Tibial nerve (tissue), 4 donors: Measurements from ENCODE around the gene JADE1. TPM values are rescaled to one million over a fixed set of nuclear protein-coding genes. Genes with fewer than 3 reads are reported as not detected.

Source experiments
- DNase-seq, 2 donors: peaks; one replicate each; pipeline ENCODE4 v3.0.0-alpha.2; 2019; ENCODE audit warnings: low spot score in 2 of 2
- H3K27ac ChIP-seq, 4 donors: fragments of 200-600 bp; sonication (generic) in 3 of 4; one replicate each; pipeline ENCODE4 v1.5.1; 2017 to 2019; ENCODE audit warnings: mild to moderate bottlenecking in 1 of 4
- H3K27me3 ChIP-seq, 2 donors: fragments of 200-600 bp; sonication (generic) in 1 of 2; one replicate each; pipeline versions ENCODE4 v1.5.1 to v1.6.0; 2017 to 2019
- H3K36me3 ChIP-seq, 3 donors: fragments of 200-600 bp; sonication (generic); one replicate each; pipeline ENCODE4 v1.5.1; 2018 to 2019
- H3K4me1 ChIP-seq, 4 donors: fragments of 200-600 bp; sonication (generic) in 3 of 4; one replicate each; pipeline ENCODE4 v1.5.1; 2017 to 2019
- H3K4me3 ChIP-seq, 4 donors: fragments of 200-600 bp; sonication (generic) in 3 of 4; one replicate each; pipeline ENCODE4 v1.5.1; 2017 to 2019; ENCODE audit warnings: mild to moderate bottlenecking in 1 of 4, moderate library complexity in 1 of 4
- H3K9me3 ChIP-seq, 4 donors: fragments of 200-600 bp; sonication (generic) in 3 of 4; one replicate each; pipeline ENCODE4 v1.5.1; 2017 to 2019
- EP300 ChIP-seq, 2 donors: sonication (generic); formaldehyde crosslinking; IDR thresholded peaks; one replicate each; pipeline ENCODE4 v1.6.1; 2017; ENCODE audit warnings: antibody characterized with exemption in 2 of 2, mild to moderate bottlenecking in 1 of 2
- POLR2A ChIP-seq, 2 donors: fragments of 450-650 bp; IDR thresholded peaks; one replicate each; pipeline ENCODE4 v1.6.1; 2017; ENCODE audit warnings: antibody characterized with exemption in 2 of 2, mild to moderate bottlenecking in 2 of 2, moderate library complexity in 2 of 2
- WGBS, 2 donors: methylation state at CpG; one replicate each; pipeline ENCODE4 v1.1.5; 2018; 5-methylcytosine and 5-hydroxymethylcytosine counted together
- total RNA-seq, 4 donors: library from RNA; depleted of rRNA; stranded (reverse); fragments of >200 nt; gene quantifications; one replicate each; pipeline ENCODE4 v1.1.0, GENCODE V29; 2016
- TF ChIP-seq, protein P1 (sequence below), 5 experiments: fragments of 200-600 bp in 3 of 5; fragments of 450-650 bp in 2 of 5; sonication (generic) in 3 of 5; IDR thresholded peaks; one replicate each; pipeline ENCODE4 v1.5.1; 2016 to 2019; ENCODE audit warnings: antibody characterized with exemption in 5 of 5, mild to moderate bottlenecking in 3 of 5, moderate library complexity in 2 of 5

JADE1 gene
- total RNA-seq, 4 donors from 2014 or later: 55.7 to 68.7 (median 65.8) TPM

DNA sequence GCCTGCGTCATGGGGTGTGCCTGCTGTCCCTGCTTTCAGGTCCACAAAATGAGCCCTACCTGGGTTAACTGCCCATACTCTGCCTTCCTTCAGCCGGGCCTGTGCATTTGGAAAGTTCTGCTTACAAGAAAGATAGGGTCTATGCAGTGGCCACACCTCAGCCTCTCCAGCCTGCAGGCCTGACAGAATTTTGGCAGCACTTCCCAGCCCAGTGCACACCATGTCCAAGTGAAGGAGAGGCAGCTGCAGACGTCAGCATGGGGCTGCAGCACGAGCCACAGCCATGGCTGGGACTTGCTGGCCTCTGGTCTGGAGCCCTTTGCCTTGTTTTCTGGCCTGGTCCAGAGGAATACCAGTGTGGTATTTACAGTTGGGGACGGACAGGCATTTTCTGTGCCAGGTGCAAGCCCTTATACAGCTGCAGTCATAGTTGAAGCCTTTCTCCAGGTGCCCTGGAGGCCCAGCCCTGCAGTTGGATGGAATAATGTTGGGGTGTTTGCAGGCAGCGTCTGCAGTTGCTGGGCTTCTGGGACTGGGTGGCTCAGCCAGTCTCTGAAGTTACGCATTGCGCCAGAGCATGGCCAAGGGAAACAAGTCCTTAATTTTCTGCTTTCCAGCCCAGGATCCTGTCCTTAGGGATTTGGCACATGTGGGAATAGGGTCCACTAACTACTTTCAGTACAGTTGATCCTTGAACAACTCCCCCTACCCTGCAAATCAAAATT, 26.2 kb downstream of the JADE1 start:
- no peak for DNase-seq
- H3K9me3 ChIP-seq: no peaks in the 10 kb centered on the region
- TF ChIP-seq EP300 (IDR thresholded peaks at IDR 0.05) (peak in 1 of 2 donors; percentile 62), POLR2A (IDR thresholded peaks at IDR 0.05) (no peak)
- TF ChIP-seq, protein P1, sequence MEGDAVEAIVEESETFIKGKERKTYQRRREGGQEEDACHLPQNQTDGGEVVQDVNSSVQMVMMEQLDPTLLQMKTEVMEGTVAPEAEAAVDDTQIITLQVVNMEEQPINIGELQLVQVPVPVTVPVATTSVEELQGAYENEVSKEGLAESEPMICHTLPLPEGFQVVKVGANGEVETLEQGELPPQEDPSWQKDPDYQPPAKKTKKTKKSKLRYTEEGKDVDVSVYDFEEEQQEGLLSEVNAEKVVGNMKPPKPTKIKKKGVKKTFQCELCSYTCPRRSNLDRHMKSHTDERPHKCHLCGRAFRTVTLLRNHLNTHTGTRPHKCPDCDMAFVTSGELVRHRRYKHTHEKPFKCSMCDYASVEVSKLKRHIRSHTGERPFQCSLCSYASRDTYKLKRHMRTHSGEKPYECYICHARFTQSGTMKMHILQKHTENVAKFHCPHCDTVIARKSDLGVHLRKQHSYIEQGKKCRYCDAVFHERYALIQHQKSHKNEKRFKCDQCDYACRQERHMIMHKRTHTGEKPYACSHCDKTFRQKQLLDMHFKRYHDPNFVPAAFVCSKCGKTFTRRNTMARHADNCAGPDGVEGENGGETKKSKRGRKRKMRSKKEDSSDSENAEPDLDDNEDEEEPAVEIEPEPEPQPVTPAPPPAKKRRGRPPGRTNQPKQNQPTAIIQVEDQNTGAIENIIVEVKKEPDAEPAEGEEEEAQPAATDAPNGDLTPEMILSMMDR (IDR thresholded peaks at IDR 0.05): no peak
- peak overlapping the region in 1 of 4 donors; percentile 54 for H3K27ac ChIP-seq
- 81 to 83% methylated on average over 7 to 8 of the region's 8 CpGs for WGBS, 2 donors
- H3K4me3 ChIP-seq: no peak overlapping the region
- peaks cover 4 to 56% (median 17%) of the 10 kb centered on the region in 4 donors for H3K4me1 ChIP-seq
- H3K36me3 ChIP-seq: peaks cover 0 to 50% (median 5%) of the 10 kb centered on the region in 3 donors
- H3K27me3 ChIP-seq: no peaks in the 10 kb centered on the region

DNA sequence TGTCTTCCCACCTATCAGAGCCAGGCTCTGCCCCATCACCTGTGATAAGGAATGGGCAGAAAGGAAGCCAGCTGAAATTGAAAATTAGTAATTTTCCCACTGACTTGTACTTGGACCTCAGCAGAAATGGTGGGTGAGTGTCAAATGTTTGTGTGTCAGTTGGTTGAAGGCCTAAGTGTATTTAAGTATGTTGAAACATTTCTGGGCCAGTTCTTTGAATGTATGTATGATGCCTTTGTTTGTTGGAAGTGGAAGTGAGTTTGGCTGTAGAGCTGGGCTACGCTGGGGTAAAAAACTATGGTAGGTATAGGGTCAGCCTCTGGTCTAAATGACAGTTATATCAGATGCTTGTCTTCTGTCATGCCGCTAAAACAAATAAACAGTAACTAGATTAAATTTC, 27.7 kb downstream of the JADE1 start:
- Histone ChIP-seq H3K27ac (no peak overlapping the region), H3K36me3 (peaks cover 0 to 44% (median 5%) of the 10 kb centered on the region in 3 donors), H3K9me3 (no peaks in the 10 kb centered on the region), H3K27me3 (no peaks in the 10 kb centered on the region), H3K4me3 (no peak overlapping the region), H3K4me1 (peaks cover 0 to 53% (median 3%) of the 10 kb centered on the region in 4 donors)
- no peak for TF ChIP-seq EP300 (IDR thresholded peaks at IDR 0.05)
- TF ChIP-seq, protein P1 (IDR thresholded peaks at IDR 0.05): no peak
- no peak for TF ChIP-seq POLR2A (IDR thresholded peaks at IDR 0.05)
- 80 to 86% methylated on average over 2 of the region's 2 CpGs for WGBS, 2 donors
- no peak for DNase-seq

DNA sequence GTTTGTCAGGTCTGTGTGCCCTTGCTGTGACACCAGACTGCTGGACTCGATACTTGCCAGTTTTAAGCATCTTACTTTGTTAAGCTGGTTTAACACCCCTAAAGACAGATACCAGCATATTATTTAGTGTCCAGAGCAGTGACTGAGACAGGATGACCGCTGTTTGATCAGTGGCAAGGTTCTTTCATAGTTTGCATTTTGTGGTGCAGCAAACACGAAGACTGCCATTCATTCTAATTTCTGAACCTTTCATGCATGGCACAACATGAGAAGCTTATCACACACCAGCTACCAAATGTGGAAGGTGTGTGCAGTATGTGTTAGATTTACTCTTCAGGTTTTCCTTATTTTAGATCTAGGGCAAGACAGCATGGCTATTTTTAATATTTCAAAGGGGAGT, 28.2 kb downstream of the JADE1 start:
- no peak overlapping the region for H3K4me3 ChIP-seq
- H3K27ac ChIP-seq: no peak overlapping the region
- H3K36me3 ChIP-seq: peaks cover 0 to 39% (median 5%) of the 10 kb centered on the region in 3 donors
- DNase-seq: no peak
- peaks cover 0 to 55% (median 3%) of the 10 kb centered on the region in 4 donors for H3K4me1 ChIP-seq
- WGBS, 2 donors: 94 to 98% methylated on average over 3 of the region's 3 CpGs
- no peaks in the 10 kb centered on the region for H3K9me3 ChIP-seq
- TF ChIP-seq, protein P1 (IDR thresholded peaks at IDR 0.05): no peak
- no peak for TF ChIP-seq POLR2A (IDR thresholded peaks at IDR 0.05)
- no peak for TF ChIP-seq EP300 (IDR thresholded peaks at IDR 0.05)
- H3K27me3 ChIP-seq: no peaks in the 10 kb centered on the region

DNA sequence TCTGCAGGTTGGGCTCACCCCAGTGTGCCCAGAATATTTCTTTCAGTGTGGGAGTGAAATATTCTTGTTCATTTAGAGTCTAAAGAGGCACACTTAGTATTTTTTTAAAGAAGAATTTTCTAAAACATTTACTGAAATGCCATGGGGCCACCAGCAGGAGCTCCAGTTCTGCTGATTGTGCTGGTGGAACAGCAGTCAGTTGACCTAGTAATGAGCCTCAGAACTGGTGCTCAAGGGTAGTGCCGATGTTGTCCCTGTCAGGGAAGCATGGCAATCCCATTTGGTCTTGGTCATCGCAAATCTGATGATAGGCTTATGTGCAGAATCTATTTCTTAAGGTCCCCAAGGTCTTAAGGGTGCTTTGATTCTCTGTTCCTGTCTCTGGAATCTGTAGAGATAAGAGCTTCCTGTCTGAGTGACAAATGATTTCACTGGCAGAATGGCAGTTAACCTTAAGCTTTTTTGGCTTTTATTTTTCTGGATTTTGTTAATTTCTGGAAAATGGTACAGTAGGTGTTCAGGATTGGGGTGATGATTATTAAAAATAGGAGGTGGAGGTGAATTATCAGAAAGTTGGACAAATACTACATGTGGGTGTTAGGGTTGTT, 31.3 kb downstream of the JADE1 start:
- Histone ChIP-seq H3K4me3 (no peak overlapping the region), H3K9me3 (no peaks in the 10 kb centered on the region), H3K27me3 (no peaks in the 10 kb centered on the region), H3K36me3 (peaks cover 0 to 34% (median 5%) of the 10 kb centered on the region in 3 donors), H3K27ac (no peak overlapping the region), H3K4me1 (peaks cover 0 to 76% (median 13%) of the 10 kb centered on the region in 4 donors)
- DNase-seq: no peak
- TF ChIP-seq EP300 (IDR thresholded peaks at IDR 0.05) (no peak), POLR2A (IDR thresholded peaks at IDR 0.05) (no peak)
- TF ChIP-seq, protein P1 (IDR thresholded peaks at IDR 0.05): no peak
- WGBS, 2 donors: 68 to 84% methylated on average over 2 of the region's 2 CpGs

DNA sequence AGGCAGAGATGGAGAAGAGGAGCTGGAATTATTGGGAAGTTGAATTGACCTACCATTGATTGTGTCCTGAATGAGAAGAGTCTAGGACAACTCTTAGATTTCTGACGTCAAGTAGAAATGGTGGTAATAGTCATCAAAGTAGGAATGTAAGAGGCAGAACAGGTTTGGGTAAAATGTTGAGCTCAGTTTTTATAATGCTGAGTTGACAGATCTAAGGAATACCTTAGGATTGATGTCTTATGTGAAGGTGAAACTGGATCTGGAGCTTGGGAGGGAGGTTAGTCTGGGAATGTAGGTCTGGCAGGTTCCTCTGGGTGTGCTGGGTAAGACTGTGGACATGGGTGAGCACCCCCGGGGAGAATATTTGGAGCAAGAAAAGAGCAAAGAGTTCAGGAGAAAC, 31.9 kb downstream of the JADE1 start:
- H3K4me1 ChIP-seq: peaks cover 0 to 78% (median 13%) of the 10 kb centered on the region in 4 donors
- no peak overlapping the region for H3K27ac ChIP-seq
- H3K9me3 ChIP-seq: no peaks in the 10 kb centered on the region
- H3K36me3 ChIP-seq: peaks cover 0 to 38% (median 5%) of the 10 kb centered on the region in 3 donors
- no peak overlapping the region for H3K4me3 ChIP-seq
- 92 to 94% methylated on average over 2 of the region's 2 CpGs for WGBS, 2 donors
- TF ChIP-seq EP300 (IDR thresholded peaks at IDR 0.05): no peak
- TF ChIP-seq, protein P1 (IDR thresholded peaks at IDR 0.05): no peak
- no peak for TF ChIP-seq POLR2A (IDR thresholded peaks at IDR 0.05)
- H3K27me3 ChIP-seq: no peaks in the 10 kb centered on the region
- no peak for DNase-seq
